ENCODE data around the gene OR6B3.

DNA sequence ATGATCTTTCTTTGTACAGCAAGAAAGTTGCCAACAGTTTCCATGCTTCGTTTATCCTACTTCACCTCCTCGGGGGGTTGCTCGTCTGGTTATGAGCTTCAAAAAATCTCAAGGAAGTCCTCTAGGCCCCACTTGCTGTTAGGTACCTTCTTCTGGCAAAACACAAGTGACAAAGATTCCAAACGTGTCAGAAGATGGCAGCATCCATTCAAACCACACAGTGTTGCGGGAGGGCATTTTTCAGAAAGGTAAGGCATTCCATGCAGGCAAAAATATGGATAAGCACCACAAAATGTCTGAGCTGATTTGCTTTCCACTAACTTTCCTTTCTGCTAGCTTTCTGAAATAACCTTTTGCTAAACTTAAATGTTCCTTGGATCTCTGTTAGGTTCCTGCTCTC lies 13.2 kb upstream of the OR6B3 start:
- TF ChIP-seq, protein P1, sequence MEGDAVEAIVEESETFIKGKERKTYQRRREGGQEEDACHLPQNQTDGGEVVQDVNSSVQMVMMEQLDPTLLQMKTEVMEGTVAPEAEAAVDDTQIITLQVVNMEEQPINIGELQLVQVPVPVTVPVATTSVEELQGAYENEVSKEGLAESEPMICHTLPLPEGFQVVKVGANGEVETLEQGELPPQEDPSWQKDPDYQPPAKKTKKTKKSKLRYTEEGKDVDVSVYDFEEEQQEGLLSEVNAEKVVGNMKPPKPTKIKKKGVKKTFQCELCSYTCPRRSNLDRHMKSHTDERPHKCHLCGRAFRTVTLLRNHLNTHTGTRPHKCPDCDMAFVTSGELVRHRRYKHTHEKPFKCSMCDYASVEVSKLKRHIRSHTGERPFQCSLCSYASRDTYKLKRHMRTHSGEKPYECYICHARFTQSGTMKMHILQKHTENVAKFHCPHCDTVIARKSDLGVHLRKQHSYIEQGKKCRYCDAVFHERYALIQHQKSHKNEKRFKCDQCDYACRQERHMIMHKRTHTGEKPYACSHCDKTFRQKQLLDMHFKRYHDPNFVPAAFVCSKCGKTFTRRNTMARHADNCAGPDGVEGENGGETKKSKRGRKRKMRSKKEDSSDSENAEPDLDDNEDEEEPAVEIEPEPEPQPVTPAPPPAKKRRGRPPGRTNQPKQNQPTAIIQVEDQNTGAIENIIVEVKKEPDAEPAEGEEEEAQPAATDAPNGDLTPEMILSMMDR (conservative IDR thresholded peaks at IDR 0.05; ENCODE audit: low read length), result no peak
- no peak for TF ChIP-seq EZH2phosphoT487 (IDR thresholded peaks at IDR 0.05; ENCODE audit: borderline replicate concordance, low read depth, low read length)

All from OCI-LY7 (cell line).